T-cell (primary cell): ENCODE results near the gene BTBD7. TPM values are rescaled to one million over a fixed set of nuclear protein-coding genes. Genes with fewer than 3 reads are reported as not detected.
"Not testable (repeated sequence)": the region's sequence is repeated elsewhere in the genome, so short reads cannot be mapped to it uniquely, and the experiment has no call there.

Experiments
- ATAC-seq, 4 experiments: fragments of 200-7000 bp in 3 of 4; fragments of 150-1000 bp in 1 of 4; cut with Tn5 transposase; replicated peaks in 1 of 4; 1 replicate in 3 of 4; 2 replicates in 1 of 4; pipeline ENCODE4 v1.10.0; 2021; ENCODE audit warnings: moderate library complexity in 3 of 4, mild to moderate bottlenecking in 2 of 4, moderate number of reproducible peaks in 1 of 4
- CTCF ChIA-PET, 2 donors: fragments of 300-600 bp; sonication (Branson Sonifier 250); formaldehyde crosslinking; loops; one replicate each; lab custom pipeline; 2022; ENCODE audit warnings: antibody characterized with exemption in 2 of 2; lab: Charles Lee
- POLR2A ChIA-PET, 2 donors: fragments of 300-600 bp; sonication (Branson Sonifier 250); formaldehyde crosslinking; loops; one replicate each; lab custom pipeline; 2022; ENCODE audit warnings: antibody characterized with exemption in 2 of 2; lab: Charles Lee
- DNase-seq, 35 experiments: peaks; one replicate each; pipeline versions ENCODE4 v3.0.0 to v3.0.0-alpha.2; 2013 to 2023
- H3K27ac ChIP-seq: one replicate; pipeline ENCODE4 v1.5.1; 2013; ENCODE audit warnings: low read length
- H3K27me3 ChIP-seq, 2 experiments: replicated peaks in 1 of 2; 1 replicate in 1 of 2; 2 replicates in 1 of 2; pipeline versions ENCODE4 v1.6.1 to v1.7.0; 2013; ENCODE audit warnings: low read length in 1 of 2, mixed read lengths in 1 of 2; ENCODE audit not compliant: control insufficient read depth in 2 of 2, insufficient read depth in 2 of 2; ENCODE audit errors: extremely low read depth in 1 of 2
- H3K36me3 ChIP-seq, 2 donors: 1 replicate in 1 of 2; 2 replicates in 1 of 2; pipeline versions ENCODE4 v1.6.1 to v1.7.0; 2013; ENCODE audit warnings: low read length in 1 of 2; ENCODE audit not compliant: control insufficient read depth in 2 of 2, insufficient read depth in 1 of 2; ENCODE audit errors: extremely low read depth in 1 of 2
- H3K4me1 ChIP-seq, 2 experiments: 1 replicate in 1 of 2; 2 replicates in 1 of 2; pipeline versions ENCODE4 v1.6.1 to v1.7.0; 2013; ENCODE audit warnings: low read length in 2 of 2, mixed read lengths in 1 of 2; ENCODE audit not compliant: insufficient read depth in 2 of 2, control insufficient read depth in 1 of 2; ENCODE audit errors: extremely low read depth in 1 of 2
- H3K4me3 ChIP-seq, 2 donors: 1 replicate in 1 of 2; 2 replicates in 1 of 2; pipeline versions ENCODE4 v1.5.1 to v1.7.0; 2013; ENCODE audit warnings: mild to moderate bottlenecking in 2 of 2, low read length in 1 of 2, moderate library complexity in 1 of 2; ENCODE audit not compliant: control insufficient read depth in 1 of 2; ENCODE audit errors: extremely low read depth in 1 of 2
- H3K9me3 ChIP-seq: 2 replicates; pipeline ENCODE4 v1.7.0; 2013
- H3K27ac Mint-ChIP-seq, 2 donors: one replicate each; pipeline ENCODE4 v1.8.0; 2020 to 2021; ENCODE audit warnings: mild to moderate bottlenecking in 2 of 2, mixed read lengths in 2 of 2
- H3K27me3 Mint-ChIP-seq, 2 donors: one replicate each; pipeline ENCODE4 v1.8.0; 2021 to 2022; ENCODE audit warnings: mixed read lengths in 2 of 2
- H3K36me3 Mint-ChIP-seq: one replicate; pipeline ENCODE4 v1.8.0; 2021; ENCODE audit warnings: mixed read lengths
- H3K4me1 Mint-ChIP-seq, 3 donors: one replicate each; pipeline ENCODE4 v1.8.0; 2020 to 2022; ENCODE audit warnings: mixed read lengths in 3 of 3, mild to moderate bottlenecking in 1 of 3
- H3K4me3 Mint-ChIP-seq, 3 donors: one replicate each; pipeline ENCODE4 v1.8.0; 2020 to 2022; ENCODE audit warnings: mild to moderate bottlenecking in 3 of 3, mixed read lengths in 3 of 3, moderate library complexity in 3 of 3
- H3K9me3 Mint-ChIP-seq, 3 donors: one replicate each; pipeline ENCODE4 v1.8.0; 2020 to 2022; ENCODE audit warnings: mixed read lengths in 3 of 3
- WGBS: methylation state at CpG from one replicate; pipeline ENCODE4 v1.1.5; 2013; ENCODE audit warnings: missing lambda C conversion rate; ENCODE audit not compliant: insufficient coverage; 5-methylcytosine and 5-hydroxymethylcytosine counted together
- total RNA-seq, 35 experiments: library from RNA in 6 of 35; stranded (reverse) in 6 of 35; fragments of 120-200 nt in 1 of 35; gene quantifications; one replicate each; pipeline versions ENCODE4 v1.2.1 to v1.2.4 and lab custom pipeline; 2013 to 2026

BTBD7 gene
- total RNA-seq, 5 donors from 2014 or later (not counting 1 experiment from before 2014, with no cell fraction given), result 21.6 to 26.1 (median 26.0) TPM

- 100% methylated on average over 4 of the region's 6 CpGs for WGBS
- peaks cover 4 to 10% of the 10 kb centered on the region in 2 donors for H3K27me3 Mint-ChIP-seq
- H3K4me3 Mint-ChIP-seq, H3K27ac ChIP-seq, H3K9me3 ChIP-seq, H3K4me1 ChIP-seq, H3K36me3 Mint-ChIP-seq, H3K4me1 Mint-ChIP-seq, H3K27ac Mint-ChIP-seq, H3K9me3 Mint-ChIP-seq, POLR2A ChIA-PET, H3K4me3 ChIP-seq, ATAC-seq, H3K27me3 ChIP-seq, H3K36me3 ChIP-seq, DNase-seq: not testable (repeated sequence)
- CTCF ChIA-PET, result interaction anchor here in 1 of 2 donors (0.6 kb wide), 1 partner anchor 55 kb away, joined by 4 read pairs; no protein-coding TSS in a partner anchor
These were observed 22.0 kb upstream of the BTBD7 start for GRCh38 chr14:93354873-93355272.

- Histone ChIP-seq H3K4me1 (no peaks in the 10 kb centered on the region), H3K27ac (no peak overlapping the region), H3K4me3 (no peak overlapping the region), H3K9me3 (no peaks in the 10 kb centered on the region), H3K27me3 (peaks cover 0 to 3% of the 10 kb centered on the region in 2 experiments), H3K36me3 (no peaks in the 10 kb centered on the region)
- DNase-seq (no peak), ATAC-seq (no peak)
- no peak overlapping the region for H3K4me3 Mint-ChIP-seq
- no peaks in the 10 kb centered on the region for H3K4me1 Mint-ChIP-seq
- H3K27ac Mint-ChIP-seq, result no peak overlapping the region
- POLR2A ChIA-PET, result no interaction called here
- H3K9me3 Mint-ChIP-seq, result peaks cover 0 to 4% (median 3%) of the 10 kb centered on the region in 3 donors
- peaks cover 0 to 4% of the 10 kb centered on the region in 2 donors for H3K27me3 Mint-ChIP-seq
- CTCF ChIA-PET, result no interaction called here
- H3K36me3 Mint-ChIP-seq, result no peaks in the 10 kb centered on the region
- 79% methylated on average over 4 of the region's 5 CpGs for WGBS
These were observed 15.5 kb upstream of the BTBD7 start for GRCh38 chr14:93348292-93348691.

DNA sequence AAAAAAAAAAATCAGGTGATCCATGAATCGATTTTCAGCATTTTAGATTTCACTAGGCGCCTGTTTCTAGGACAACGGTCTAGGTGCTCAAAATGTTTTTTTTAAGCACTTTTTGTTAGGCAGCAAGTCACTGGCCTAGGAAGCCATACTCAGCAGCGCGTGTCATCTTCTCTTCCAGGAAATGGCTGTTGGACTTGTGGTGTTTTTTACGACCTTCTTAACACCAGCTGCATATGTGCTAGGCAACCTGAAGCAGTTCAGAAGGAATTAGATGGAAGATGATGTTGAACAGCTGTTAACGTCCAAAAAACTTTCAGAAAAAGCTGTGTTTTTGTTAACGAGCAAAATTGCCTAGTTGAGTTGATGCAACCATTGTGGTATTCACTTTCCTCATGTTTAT lies 15.0 kb upstream of the BTBD7 start:
- no peak overlapping the region for H3K4me3 ChIP-seq
- peaks cover 0 to 4% (median 4%) of the 10 kb centered on the region in 3 donors for H3K9me3 Mint-ChIP-seq
- WGBS, result 93% methylated on average over 4 of the region's 8 CpGs
- no peaks in the 10 kb centered on the region for H3K4me1 Mint-ChIP-seq
- H3K27me3 ChIP-seq, result peaks cover 0 to 3% of the 10 kb centered on the region in 2 experiments
- CTCF ChIA-PET, result no interaction called here
- H3K9me3 ChIP-seq, result no peaks in the 10 kb centered on the region
- no peaks in the 10 kb centered on the region for H3K36me3 ChIP-seq
- DNase-seq (no peak), ATAC-seq (no peak)
- no peaks in the 10 kb centered on the region for H3K36me3 Mint-ChIP-seq
- no peaks in the 10 kb centered on the region for H3K4me1 ChIP-seq
- H3K27ac ChIP-seq, result no peak overlapping the region
- peaks cover 0 to 4% of the 10 kb centered on the region in 2 donors for H3K27me3 Mint-ChIP-seq
- H3K27ac Mint-ChIP-seq, result no peak overlapping the region
- no peak overlapping the region for H3K4me3 Mint-ChIP-seq
- POLR2A ChIA-PET, result no interaction called here

GRCh38 chr14:93346926-93347721 lies 14.3 kb upstream of the BTBD7 start, which contains the start of gene COX8C:
TSS of gene COX8C (plus strand) at chr14:93347182. CDS start at chr14:93347269, 87 bp downstream.
- H3K4me1 ChIP-seq, result no peaks in the 10 kb centered on the region
- H3K36me3 ChIP-seq, result no peaks in the 10 kb centered on the region
- no peaks in the 10 kb centered on the region for H3K9me3 ChIP-seq
- 95% methylated on average over 56 of the region's 60 CpGs for WGBS
- H3K27me3 Mint-ChIP-seq, result peaks cover 0 to 4% of the 10 kb centered on the region in 2 donors
- no peak within 1 kb of the TSS for H3K4me3 ChIP-seq
- CTCF ChIA-PET, result no interaction called here
- H3K27ac ChIP-seq, result no peak within 1 kb of the TSS
- no peak within 1 kb of the TSS for H3K27ac Mint-ChIP-seq
- peaks cover 0 to 7% (median 4%) of the 10 kb centered on the region in 3 donors for H3K9me3 Mint-ChIP-seq
- H3K4me1 Mint-ChIP-seq, result no peaks in the 10 kb centered on the region
- H3K36me3 Mint-ChIP-seq, result no peaks in the 10 kb centered on the region
- DNase-seq (no peak), ATAC-seq (no peak)
- no peak within 1 kb of the TSS for H3K4me3 Mint-ChIP-seq
- peaks cover 0 to 5% of the 10 kb centered on the region in 2 experiments for H3K27me3 ChIP-seq
- POLR2A ChIA-PET, result no interaction called here

DNA sequence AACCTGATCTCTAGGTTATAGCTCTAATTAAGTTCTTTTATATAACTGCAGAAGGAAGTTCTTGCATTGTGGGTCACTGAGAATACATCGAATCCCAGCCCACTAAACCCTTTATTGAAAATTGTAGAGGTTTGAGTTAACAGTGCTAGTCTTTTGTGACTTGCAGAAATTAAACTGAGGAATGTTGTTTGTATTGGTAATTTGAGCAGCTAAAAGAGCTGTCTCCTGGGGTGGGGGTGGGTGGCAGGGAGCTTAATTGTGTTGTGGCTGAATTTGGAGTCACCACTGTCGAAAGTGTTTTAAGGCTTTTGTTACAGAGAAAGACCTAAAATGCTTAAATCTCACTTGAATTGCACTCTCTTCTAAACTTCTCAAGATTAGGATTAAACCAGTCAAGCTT lies 11.0 kb upstream of the BTBD7 start:
- H3K9me3 ChIP-seq, result no peaks in the 10 kb centered on the region
- no peak overlapping the region for H3K4me3 Mint-ChIP-seq
- peaks cover 0 to 7% (median 4%) of the 10 kb centered on the region in 3 donors for H3K9me3 Mint-ChIP-seq
- no peak overlapping the region for H3K4me3 ChIP-seq
- H3K27me3 Mint-ChIP-seq, result peaks cover under 1 to 1% of the 10 kb centered on the region in 2 donors
- H3K36me3 Mint-ChIP-seq, result peaks cover 3% of the 10 kb centered on the region
- DNase-seq (no peak), ATAC-seq (no peak)
- H3K4me1 ChIP-seq, result no peaks in the 10 kb centered on the region
- no peak overlapping the region for H3K27ac ChIP-seq
- no peak overlapping the region for H3K27ac Mint-ChIP-seq
- ChIA-PET POLR2A (no interaction called here), CTCF (interaction anchor here in 1 of 2 donors (1.0 kb wide), 1 partner anchor 26 kb away, joined by 5 read pairs; no protein-coding TSS in a partner anchor)
- WGBS, result no CpG with 5 or more reads among the region's 2 CpGs
- H3K4me1 Mint-ChIP-seq, result no peaks in the 10 kb centered on the region
- H3K27me3 ChIP-seq, result peaks cover 0 to 14% of the 10 kb centered on the region in 2 experiments
- no peaks in the 10 kb centered on the region for H3K36me3 ChIP-seq

DNA sequence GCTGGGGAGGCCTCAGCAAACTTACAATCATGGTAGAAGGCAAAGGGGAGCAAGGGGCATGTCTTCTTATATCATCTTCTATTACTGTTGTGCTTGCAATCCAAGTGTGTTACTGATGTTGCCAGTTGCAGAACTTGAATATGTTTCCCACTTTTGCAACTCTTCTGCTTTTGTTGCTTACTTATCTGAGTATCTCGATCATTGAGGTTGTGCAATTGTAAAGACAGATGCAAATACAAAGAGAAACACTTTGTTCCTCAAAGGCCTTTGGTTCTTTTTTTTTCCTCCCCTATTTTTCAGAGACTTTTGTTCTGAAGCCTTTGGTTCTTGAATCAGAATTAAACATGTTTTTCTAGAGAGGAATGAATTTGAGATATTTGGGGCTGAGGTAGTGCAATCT lies 10.4 kb upstream of the BTBD7 start:
- H3K9me3 Mint-ChIP-seq, result peaks cover 0 to 7% (median 4%) of the 10 kb centered on the region in 3 donors
- Histone ChIP-seq H3K9me3 (no peaks in the 10 kb centered on the region), H3K4me3 (no peak overlapping the region), H3K27me3 (peaks cover 0 to 14% of the 10 kb centered on the region in 2 experiments), H3K27ac (no peak overlapping the region), H3K4me1 (no peaks in the 10 kb centered on the region), H3K36me3 (no peaks in the 10 kb centered on the region)
- H3K27ac Mint-ChIP-seq, result no peak overlapping the region
- peaks cover 3% of the 10 kb centered on the region for H3K36me3 Mint-ChIP-seq
- ChIA-PET CTCF (interaction anchor here in 1 of 2 donors (1.0 kb wide), 1 partner anchor 26 kb away, joined by 5 read pairs; no protein-coding TSS in a partner anchor), POLR2A (no interaction called here)
- DNase-seq, result no peak
- no peak overlapping the region for H3K4me3 Mint-ChIP-seq
- peaks cover 0 to 1% of the 10 kb centered on the region in 2 donors for H3K27me3 Mint-ChIP-seq
- H3K4me1 Mint-ChIP-seq, result no peaks in the 10 kb centered on the region
- no CpG with 5 or more reads among the region's 1 CpG for WGBS
- no peak for ATAC-seq
